ENCODE measurements around the gene TEAD4.
"Not testable (repeated sequence)": the region's sequence is repeated elsewhere in the genome, so short reads cannot be mapped to it uniquely, and the experiment has no call there.

The TEAD4 gene

DNA sequence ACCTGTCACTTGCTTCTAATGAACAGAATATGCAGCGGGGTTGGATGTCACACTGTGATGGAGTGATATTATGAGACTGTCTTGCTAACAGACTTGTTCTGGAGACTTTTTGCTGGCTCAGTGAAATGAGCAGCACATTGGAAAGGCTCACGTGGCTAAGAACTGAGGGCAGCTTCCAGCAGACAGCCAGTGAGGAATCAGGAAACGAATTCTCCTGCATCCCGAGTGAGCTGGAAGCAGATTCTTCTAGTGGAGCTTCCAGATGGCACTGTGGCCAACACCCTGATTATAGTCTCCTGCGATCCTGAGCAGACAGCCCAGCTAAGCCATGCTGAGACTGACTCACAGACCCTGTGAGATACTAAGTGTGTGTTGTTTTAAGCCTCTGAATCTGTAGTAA, 101.9 kb downstream of the TEAD4 start:
- TF ChIP-seq CTCF (IDR thresholded peaks at IDR 0.05; ENCODE audit: low read length, missing control alignments), result no peak
- H3K4me3 ChIP-seq (replicated peaks; ENCODE audit: low read depth, low read length), result no peak overlapping the region
- no peak for DNase-seq (ENCODE audit: low read depth)

DNA sequence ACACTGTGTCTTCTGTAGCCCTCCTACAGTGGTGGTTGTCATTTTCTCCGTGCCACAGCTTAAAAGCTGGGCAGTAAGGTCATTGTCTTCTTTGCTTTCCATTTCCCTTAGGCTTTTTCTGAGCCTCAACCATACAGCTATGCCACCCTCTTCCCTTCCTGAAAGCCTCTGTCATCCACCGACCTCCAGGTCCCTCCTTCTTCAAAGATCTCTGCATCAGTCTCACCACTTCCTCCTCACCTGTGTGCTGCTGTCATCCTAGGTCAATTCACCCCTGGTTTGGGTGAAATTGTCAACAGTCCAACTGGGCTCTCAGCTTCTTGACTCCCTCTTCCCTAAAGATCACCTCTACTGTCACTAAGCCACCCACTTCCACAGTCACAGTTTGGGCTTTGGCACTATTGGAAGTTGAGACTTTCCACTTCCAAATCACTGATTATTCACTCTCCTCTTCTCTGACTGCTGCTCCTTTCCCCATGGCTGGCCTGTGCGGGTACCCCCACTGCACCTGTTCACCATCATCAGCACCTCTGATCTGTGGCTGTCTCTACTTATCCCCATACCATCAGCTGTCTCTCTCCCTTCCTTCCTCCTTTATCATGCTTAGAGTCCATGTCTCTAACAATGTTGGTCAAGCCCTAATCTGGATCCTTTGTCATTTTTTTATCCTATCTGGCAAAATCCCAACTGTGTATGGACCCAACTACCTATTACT, 102.5 kb downstream of the TEAD4 start:
- TF ChIP-seq CTCF (IDR thresholded peaks at IDR 0.05; ENCODE audit: low read length, missing control alignments), result no peak
- no peak overlapping the region for H3K4me3 ChIP-seq (replicated peaks; ENCODE audit: low read depth, low read length)
- no peak for DNase-seq (ENCODE audit: low read depth)

- H3K4me3 ChIP-seq (replicated peaks; ENCODE audit: low read depth, low read length), result no peak overlapping the region
- no peak for DNase-seq (ENCODE audit: low read depth)
- no peak for TF ChIP-seq CTCF (IDR thresholded peaks at IDR 0.05; ENCODE audit: low read length, missing control alignments)
Measured at GRCh38 chr12:3065300-3065699, 106.1 kb downstream of the TEAD4 start.

DNA sequence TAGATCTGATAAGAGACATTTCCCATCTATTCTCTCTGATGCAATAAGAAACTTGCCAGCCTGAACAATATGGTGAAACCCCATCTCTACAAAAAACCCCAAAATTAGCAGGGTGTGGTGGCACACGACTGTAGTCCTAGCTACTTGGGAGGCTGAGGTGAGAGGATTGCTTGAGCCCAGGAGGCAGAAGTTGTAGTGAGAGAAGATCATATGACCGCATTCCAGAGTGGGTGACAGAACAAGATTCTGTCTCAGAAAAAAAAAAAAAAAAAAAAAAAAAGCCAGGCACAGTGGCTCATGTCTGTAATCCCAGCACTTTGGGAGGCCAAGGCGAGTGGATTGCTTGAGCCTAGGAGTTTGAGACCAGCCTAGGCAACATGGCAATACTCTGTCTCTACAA, 106.6 kb downstream of the TEAD4 start:
- H3K4me3 ChIP-seq (replicated peaks; ENCODE audit: low read depth, low read length); DNase-seq (ENCODE audit: low read depth): not testable (repeated sequence)

GRCh38 chr12:3069714-3070113, 110.5 kb downstream of the TEAD4 start:
- no peak for TF ChIP-seq CTCF (IDR thresholded peaks at IDR 0.05; ENCODE audit: low read length, missing control alignments)

DNA sequence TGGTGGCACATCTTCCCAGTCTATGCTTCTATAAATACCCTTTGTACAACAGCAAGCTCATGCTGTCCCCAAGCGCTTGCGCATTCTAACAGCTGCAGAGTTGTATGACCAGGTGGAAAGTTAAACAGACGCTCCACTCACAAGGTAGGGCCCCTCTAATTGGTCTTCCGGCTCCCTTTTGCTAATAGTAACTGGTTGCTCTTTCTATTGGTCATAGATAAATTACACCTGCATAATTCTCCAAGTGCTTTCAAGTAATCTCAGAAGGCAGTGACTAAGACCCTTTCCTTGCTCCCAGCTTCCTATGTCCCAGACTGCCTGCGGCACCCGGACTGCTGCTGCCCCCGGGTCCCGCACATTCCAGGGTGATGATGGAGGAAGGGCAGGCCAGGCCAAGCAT, 111.9 kb downstream of the TEAD4 start:
- no peak for DNase-seq (ENCODE audit: low read depth)
- no peak for TF ChIP-seq CTCF (IDR thresholded peaks at IDR 0.05; ENCODE audit: low read length, missing control alignments)
- H3K4me3 ChIP-seq (replicated peaks; ENCODE audit: low read depth, low read length), result no peak overlapping the region

More at GRCh38 chr12:3069714-3070113, 110.5 kb downstream of the TEAD4 start:
- no peak for DNase-seq (ENCODE audit: low read depth)
- no peak overlapping the region for H3K4me3 ChIP-seq (replicated peaks; ENCODE audit: low read depth, low read length)

DNA sequence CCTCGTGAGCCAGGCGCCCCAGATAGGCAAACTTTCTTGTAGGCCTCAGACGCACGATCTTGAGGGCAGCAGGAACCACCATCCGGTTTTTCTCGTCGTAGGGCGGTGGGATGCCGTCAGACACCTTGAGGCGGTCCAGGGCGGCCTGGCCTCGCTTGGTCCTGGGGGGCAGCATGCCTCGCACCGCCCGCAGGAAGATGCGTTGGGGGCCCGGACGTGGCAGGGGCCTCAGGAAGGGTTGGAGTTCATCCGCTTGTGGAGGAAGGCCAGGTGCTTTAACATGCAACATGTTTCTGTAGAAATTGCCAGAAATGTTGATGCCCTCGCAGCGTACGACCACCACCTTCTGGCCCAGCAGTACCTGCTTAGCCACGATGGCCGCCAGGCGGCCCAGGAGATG, 112.5 kb downstream of the TEAD4 start:
- TF ChIP-seq CTCF (IDR thresholded peaks at IDR 0.05; ENCODE audit: low read length, missing control alignments), result no peak
- no peak for DNase-seq (ENCODE audit: low read depth)
- H3K4me3 ChIP-seq (replicated peaks; ENCODE audit: low read depth, low read length), result no peak overlapping the region
